ENCODE data around the gene C1QTNF8.

Gene C1QTNF8

DNA sequence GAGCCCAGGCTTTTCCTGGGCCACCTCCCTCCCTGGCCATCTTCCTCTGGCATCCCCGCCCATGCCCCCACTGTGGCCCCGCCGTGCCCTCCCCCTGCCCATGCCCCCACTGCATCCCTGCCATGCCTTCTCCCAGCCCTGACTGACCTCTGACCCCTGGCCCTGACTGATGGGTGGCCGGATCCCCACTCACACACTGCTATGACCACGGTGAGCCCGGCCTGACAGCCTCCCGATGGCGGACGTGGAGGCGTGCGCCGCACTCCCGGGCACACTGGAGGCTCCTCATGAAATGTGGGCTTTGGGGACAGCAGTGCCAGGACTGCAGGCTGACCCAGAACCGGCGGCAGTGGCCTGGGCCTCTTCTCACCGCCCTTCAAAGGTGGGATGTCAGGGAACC is 10.6 kb upstream of the C1QTNF8 start:
- H3F3A ChIP-seq (ENCODE audit: insufficient read depth, low read length), result no peaks in the 10 kb centered on the region
- H3K27ac ChIP-seq (ENCODE audit: low read length), result no peak overlapping the region
- no peaks in the 10 kb centered on the region for H3K9me2 ChIP-seq (replicated peaks; ENCODE audit: insufficient read depth, low read length)
- DNase-seq, result no peak
- H3K4me1 ChIP-seq (ENCODE audit: low read length), result no peaks in the 10 kb centered on the region
- H2AFZ ChIP-seq (ENCODE audit: low read length), result no peak overlapping the region
- H3K79me2 ChIP-seq (ENCODE audit: low read length), result no peaks in the 10 kb centered on the region
- no peaks in the 10 kb centered on the region for H3K36me3 ChIP-seq (replicated peaks; ENCODE audit: insufficient read depth, low read length)
- no peaks in the 10 kb centered on the region for H3K9me3 ChIP-seq (replicated peaks; ENCODE audit: insufficient read depth, low read length)
- TF ChIP-seq, protein P1, sequence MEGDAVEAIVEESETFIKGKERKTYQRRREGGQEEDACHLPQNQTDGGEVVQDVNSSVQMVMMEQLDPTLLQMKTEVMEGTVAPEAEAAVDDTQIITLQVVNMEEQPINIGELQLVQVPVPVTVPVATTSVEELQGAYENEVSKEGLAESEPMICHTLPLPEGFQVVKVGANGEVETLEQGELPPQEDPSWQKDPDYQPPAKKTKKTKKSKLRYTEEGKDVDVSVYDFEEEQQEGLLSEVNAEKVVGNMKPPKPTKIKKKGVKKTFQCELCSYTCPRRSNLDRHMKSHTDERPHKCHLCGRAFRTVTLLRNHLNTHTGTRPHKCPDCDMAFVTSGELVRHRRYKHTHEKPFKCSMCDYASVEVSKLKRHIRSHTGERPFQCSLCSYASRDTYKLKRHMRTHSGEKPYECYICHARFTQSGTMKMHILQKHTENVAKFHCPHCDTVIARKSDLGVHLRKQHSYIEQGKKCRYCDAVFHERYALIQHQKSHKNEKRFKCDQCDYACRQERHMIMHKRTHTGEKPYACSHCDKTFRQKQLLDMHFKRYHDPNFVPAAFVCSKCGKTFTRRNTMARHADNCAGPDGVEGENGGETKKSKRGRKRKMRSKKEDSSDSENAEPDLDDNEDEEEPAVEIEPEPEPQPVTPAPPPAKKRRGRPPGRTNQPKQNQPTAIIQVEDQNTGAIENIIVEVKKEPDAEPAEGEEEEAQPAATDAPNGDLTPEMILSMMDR (IDR thresholded peaks at IDR 0.05; ENCODE audit: low read length), result no peak
- TF ChIP-seq EZH2 (optimal IDR thresholded peaks at IDR 0.05; ENCODE audit: low read depth, low read length), result no peak
- no peak for TF ChIP-seq EZH2phosphoT487 (IDR thresholded peaks at IDR 0.05; ENCODE audit: low read length)
- no peaks in the 10 kb centered on the region for H4K20me1 ChIP-seq (ENCODE audit: insufficient read depth, low read length)
- H3K4me2 ChIP-seq (ENCODE audit: low read depth, low read length), result no peak overlapping the region
- no peak overlapping the region for H3K4me3 ChIP-seq (ENCODE audit: low read length)
- H3K27me3 ChIP-seq (replicated peaks; ENCODE audit: insufficient read depth, low read length), result peaks cover 88% of the 10 kb centered on the region
- H3K9ac ChIP-seq (ENCODE audit: low read length), result no peak overlapping the region

DNA sequence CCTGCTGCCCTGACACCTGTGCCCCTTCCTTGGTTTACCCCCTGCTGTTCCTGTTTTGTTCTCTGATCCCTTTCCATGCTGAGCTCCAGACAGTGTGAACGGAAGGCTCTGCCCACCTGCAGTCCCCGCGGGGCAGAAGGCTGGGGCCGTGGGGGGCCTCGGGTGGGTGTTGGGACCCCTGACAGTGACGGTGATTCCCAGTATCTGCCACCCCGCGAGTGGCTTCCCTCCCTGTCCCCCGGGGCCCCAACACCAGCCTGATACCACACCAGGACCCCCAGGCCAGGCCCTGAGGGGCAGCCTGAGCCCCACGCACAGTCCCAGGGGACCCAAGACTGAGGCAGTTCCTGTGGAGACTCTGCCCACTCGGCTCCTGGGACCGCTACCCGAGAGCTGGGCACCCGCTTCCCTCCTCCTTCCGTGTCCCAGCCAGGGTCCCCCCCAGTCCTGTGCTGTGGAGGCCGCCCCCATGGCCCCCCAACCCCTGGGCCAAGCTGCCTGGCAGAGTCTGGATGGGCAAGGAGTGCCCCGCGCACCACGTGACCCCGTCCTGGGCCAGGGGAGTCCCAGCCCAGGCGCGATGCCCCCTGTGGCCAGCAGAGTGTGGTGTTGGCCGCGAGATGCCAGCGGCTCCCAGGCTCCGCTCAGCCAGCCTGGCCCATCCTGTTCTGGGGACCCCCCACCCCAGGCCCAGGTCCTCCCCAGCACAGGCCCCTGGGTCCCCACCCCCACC is 10.0 kb upstream of the C1QTNF8 start:
- no peaks in the 10 kb centered on the region for H3K9me2 ChIP-seq (replicated peaks; ENCODE audit: insufficient read depth, low read length)
- no peak overlapping the region for H3K9ac ChIP-seq (ENCODE audit: low read length)
- no peaks in the 10 kb centered on the region for H3K36me3 ChIP-seq (replicated peaks; ENCODE audit: insufficient read depth, low read length)
- H2AFZ ChIP-seq (ENCODE audit: low read length), result no peak overlapping the region
- no peaks in the 10 kb centered on the region for H3F3A ChIP-seq (ENCODE audit: insufficient read depth, low read length)
- H3K4me2 ChIP-seq (ENCODE audit: low read depth, low read length), result no peak overlapping the region
- H4K20me1 ChIP-seq (ENCODE audit: insufficient read depth, low read length), result no peaks in the 10 kb centered on the region
- TF ChIP-seq EZH2 (optimal IDR thresholded peaks at IDR 0.05; ENCODE audit: low read depth, low read length) (no peak), EZH2phosphoT487 (IDR thresholded peaks at IDR 0.05; ENCODE audit: low read length) (no peak)
- TF ChIP-seq, protein P1 (IDR thresholded peaks at IDR 0.05; ENCODE audit: low read length), result peak; percentile 42
- no peaks in the 10 kb centered on the region for H3K9me3 ChIP-seq (replicated peaks; ENCODE audit: insufficient read depth, low read length)
- peaks cover 88% of the 10 kb centered on the region for H3K27me3 ChIP-seq (replicated peaks; ENCODE audit: insufficient read depth, low read length)
- H3K27ac ChIP-seq (ENCODE audit: low read length), result no peak overlapping the region
- DNase-seq, result no peak
- H3K4me3 ChIP-seq (ENCODE audit: low read length), result no peak overlapping the region
- no peaks in the 10 kb centered on the region for H3K4me1 ChIP-seq (ENCODE audit: low read length)
- no peaks in the 10 kb centered on the region for H3K79me2 ChIP-seq (ENCODE audit: low read length)

DNA sequence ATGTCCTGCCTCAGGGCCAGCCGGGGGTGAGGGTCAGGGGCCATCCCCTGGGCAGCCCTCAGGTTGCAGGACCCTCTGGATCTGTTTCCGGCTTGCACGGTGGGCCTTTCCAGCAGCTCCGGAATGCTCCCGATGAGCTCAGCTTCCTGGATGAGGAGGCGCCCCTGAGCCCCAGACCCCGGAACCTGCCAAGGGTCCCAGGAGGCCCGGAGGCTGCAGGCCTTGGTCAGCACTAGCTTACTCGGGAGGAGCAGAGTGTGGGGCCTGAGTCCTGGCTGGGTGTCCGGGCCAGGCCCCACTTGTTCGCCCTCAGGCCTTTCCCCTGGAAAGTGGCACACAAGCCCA is 7.6 kb upstream of the C1QTNF8 start:
- Histone ChIP-seq H3K27me3 (replicated peaks; ENCODE audit: insufficient read depth, low read length) (peaks cover 80% of the 10 kb centered on the region), H3K9me3 (replicated peaks; ENCODE audit: insufficient read depth, low read length) (no peaks in the 10 kb centered on the region), H3K4me1 (ENCODE audit: low read length) (no peaks in the 10 kb centered on the region), H3K36me3 (replicated peaks; ENCODE audit: insufficient read depth, low read length) (no peaks in the 10 kb centered on the region), H3F3A (ENCODE audit: insufficient read depth, low read length) (no peaks in the 10 kb centered on the region), H3K27ac (ENCODE audit: low read length) (no peak overlapping the region), H2AFZ (ENCODE audit: low read length) (no peak overlapping the region), H3K4me2 (ENCODE audit: low read depth, low read length) (no peak overlapping the region), H3K9ac (ENCODE audit: low read length) (no peak overlapping the region), H3K9me2 (replicated peaks; ENCODE audit: insufficient read depth, low read length) (no peaks in the 10 kb centered on the region), H3K79me2 (ENCODE audit: low read length) (no peaks in the 10 kb centered on the region), H3K4me3 (ENCODE audit: low read length) (no peak overlapping the region), H4K20me1 (ENCODE audit: insufficient read depth, low read length) (no peaks in the 10 kb centered on the region)
- no peak for DNase-seq
- TF ChIP-seq EZH2 (optimal IDR thresholded peaks at IDR 0.05; ENCODE audit: low read depth, low read length), result no peak
